T-helper 2 cell treated with Interferon-gamma antibody and Interleukin-4, amounts not matched to agents 5 μg/mL and 100 μg/mL, for 36 hours (primary cell): ENCODE results near the gene PSMB5.

Experiments used
- DNase-seq: peaks from one replicate; pipeline ENCODE4 v3.0.0; 2021; ENCODE audit warnings: low spot score
- H3K27ac Mint-ChIP-seq: one replicate; pipeline ENCODE4 v1.8.0; 2021; ENCODE audit warnings: mild to moderate bottlenecking, mixed read lengths
- H3K27me3 Mint-ChIP-seq: one replicate; pipeline ENCODE4 v1.8.0; 2021; ENCODE audit warnings: low read depth, mixed read lengths
- H3K36me3 Mint-ChIP-seq: one replicate; pipeline ENCODE4 v1.8.0; 2021; ENCODE audit warnings: low read depth, mixed read lengths
- H3K4me1 Mint-ChIP-seq: one replicate; pipeline ENCODE4 v1.8.0; 2021; ENCODE audit warnings: low read depth, mixed read lengths
- H3K4me3 Mint-ChIP-seq: one replicate; pipeline ENCODE4 v1.8.0; 2022; ENCODE audit warnings: mild to moderate bottlenecking, moderate library complexity, mixed read lengths
- H3K9me3 Mint-ChIP-seq: one replicate; pipeline ENCODE4 v1.8.0; 2021; ENCODE audit warnings: mixed read lengths

The PSMB5 gene

DNA sequence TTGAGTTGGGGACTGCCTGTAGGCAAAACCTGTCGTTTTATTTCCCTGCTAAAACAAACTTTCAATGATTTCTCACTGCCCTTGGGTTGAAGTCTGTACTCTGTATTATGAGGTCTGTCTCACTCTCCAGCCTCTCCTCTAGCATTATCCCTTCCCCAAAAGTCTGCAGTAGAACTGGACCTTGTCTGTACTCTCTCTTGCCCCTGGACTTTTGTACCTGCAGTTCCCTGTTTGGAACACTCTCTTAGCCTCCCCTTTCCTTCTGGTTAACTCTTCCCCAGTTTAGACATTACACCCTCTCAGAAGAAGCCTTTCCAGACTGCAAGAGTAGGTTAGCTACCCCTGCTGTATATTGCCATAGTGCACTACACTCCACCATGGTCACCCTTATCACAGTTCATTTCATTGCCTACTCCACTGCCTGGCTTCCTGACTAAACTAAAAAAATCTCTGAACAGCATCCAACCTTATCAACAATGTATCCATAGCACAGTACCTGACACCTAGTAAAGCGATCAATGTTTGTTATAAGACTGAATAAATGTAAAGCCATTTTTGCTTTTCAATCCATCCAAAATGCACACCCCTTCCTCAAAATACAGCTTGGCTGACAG is 48.7 kb downstream of the PSMB5 start:
- H3K4me3 Mint-ChIP-seq, result no peak overlapping the region
- no peak for DNase-seq
- H3K36me3 Mint-ChIP-seq, result no peaks in the 10 kb centered on the region
- H3K9me3 Mint-ChIP-seq, result no peaks in the 10 kb centered on the region
- no peaks in the 10 kb centered on the region for H3K4me1 Mint-ChIP-seq
- no peaks in the 10 kb centered on the region for H3K27me3 Mint-ChIP-seq
- no peak overlapping the region for H3K27ac Mint-ChIP-seq

DNA sequence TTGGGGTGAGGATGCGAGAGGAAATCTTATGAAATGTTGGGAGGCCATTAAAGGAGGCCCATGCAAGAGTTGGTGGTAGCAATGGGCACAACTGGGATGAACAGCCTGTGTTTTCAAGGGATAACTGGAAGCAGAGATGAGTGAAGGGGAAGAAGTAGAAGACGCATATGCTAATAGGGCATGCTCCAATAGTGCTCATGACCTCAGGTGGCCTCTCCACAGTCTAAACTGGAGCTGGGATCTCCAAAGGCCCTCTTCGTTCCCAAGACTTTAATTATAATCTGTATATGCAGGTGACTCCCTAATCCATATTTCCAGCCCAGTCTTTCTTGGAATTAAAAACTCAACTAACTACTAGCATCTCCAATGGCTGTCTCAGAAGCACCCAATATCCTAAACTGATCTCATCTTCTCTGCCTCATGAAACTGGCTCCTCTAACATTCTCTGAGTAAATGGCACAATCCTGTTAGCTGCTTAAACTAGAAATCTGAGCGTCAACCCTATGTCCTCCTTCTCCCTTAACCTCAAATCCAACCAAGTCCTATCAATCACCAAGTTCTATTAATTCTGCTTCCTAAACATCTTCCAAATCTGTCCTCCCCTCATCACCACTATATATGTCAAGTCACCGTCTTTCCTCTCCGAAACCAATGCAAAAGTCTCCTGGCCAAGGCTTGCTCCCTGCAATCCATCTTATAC is 49.6 kb downstream of the PSMB5 start:
- H3K4me3 Mint-ChIP-seq, result no peak overlapping the region
- no peak overlapping the region for H3K27ac Mint-ChIP-seq

DNA sequence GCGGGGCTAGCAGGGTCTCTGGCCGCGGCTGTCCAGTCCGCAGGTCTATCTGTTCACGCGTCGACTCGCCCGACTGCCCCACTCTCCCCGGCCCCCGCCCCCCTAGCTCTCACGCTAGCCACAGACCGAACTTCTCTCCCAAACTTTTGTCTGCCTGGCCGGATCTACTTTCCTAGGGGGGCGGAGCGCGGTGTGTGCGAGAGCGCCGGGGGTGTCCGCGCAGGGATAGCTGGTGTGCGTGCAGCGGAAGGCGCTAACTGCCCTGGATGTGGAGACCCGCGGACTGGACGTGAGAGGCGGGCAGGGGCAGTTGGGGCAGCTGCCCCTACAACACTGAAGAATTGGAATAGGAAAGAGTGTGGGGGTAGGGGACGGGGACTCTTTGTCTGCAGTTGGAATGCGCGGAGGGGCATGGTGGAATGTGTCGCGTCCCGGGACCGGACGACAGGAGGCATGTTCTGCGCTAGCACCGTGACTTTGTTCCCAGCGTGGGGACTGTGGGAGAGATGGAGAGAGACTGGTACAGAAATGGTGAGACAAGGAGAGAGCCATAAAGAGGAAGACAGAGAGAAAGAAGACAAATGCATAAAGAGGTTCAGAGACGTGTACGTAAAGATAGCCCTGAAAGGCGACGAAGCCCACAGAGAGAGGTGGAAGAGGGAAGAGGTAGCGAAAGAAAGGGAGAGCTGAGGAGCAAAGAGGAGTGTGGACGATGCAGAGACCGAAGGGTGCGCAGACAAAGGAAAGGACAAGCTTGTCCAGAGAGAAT is 52.0 kb downstream of the PSMB5 start, which contains the start of gene AJUBA:
AJUBA (minus strand) TSS at position 75 of the 769 bp plus-strand sequence. CDS start 285 bp downstream, outside the sequence.
- DNase-seq, result peak; percentile 78
- H3K27ac Mint-ChIP-seq, result no peak within 1 kb of the TSS
- H3K9me3 Mint-ChIP-seq, result no peaks in the 10 kb centered on the region
- H3K4me1 Mint-ChIP-seq, result peaks cover 5% of the 10 kb centered on the region
- H3K36me3 Mint-ChIP-seq, result no peaks in the 10 kb centered on the region
- peak within 1 kb of the TSS; percentile 44 for H3K4me3 Mint-ChIP-seq
- H3K27me3 Mint-ChIP-seq, result peaks cover 13% of the 10 kb centered on the region

More for the DNA sequence above, 49.6 kb downstream of the PSMB5 start:
- Mint-ChIP-seq H3K27me3 (peaks cover under 1% of the 10 kb centered on the region), H3K36me3 (no peaks in the 10 kb centered on the region), H3K9me3 (no peaks in the 10 kb centered on the region), H3K4me1 (peaks cover under 1% of the 10 kb centered on the region)
- no peak for DNase-seq

DNA sequence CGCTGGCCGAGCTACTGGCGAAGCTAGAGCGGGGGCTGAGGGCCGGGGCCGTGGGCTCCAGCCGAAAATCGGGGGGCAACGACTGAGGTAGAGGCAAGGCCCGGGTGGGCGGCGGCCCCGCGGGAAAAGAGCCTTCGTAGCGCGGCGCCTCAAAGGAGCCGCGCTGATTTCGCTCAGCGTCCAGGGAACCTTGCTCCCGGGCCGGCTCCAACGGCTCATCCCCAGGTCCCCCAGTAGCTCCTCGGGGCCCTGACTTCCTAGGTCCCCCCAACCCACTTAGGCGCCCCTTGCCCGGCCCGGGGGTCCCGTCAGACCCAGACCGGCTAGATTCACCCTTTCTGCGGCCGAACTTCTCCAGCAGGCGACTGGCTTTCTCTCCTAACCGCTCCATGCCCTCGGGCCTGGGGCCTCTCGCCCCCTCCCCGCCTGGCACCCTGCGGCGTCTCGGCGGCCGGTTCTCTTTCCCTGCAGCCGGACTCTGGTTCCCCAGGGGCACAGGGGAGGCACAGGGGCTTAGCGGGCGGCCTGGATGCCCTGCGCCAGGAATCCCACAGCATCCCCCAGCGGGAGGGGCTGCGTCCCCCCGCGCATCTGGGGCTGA is 52.7 kb downstream of the PSMB5 start:
- Mint-ChIP-seq H3K36me3 (no peaks in the 10 kb centered on the region), H3K4me1 (peaks cover 5% of the 10 kb centered on the region), H3K27me3 (peaks cover 19% of the 10 kb centered on the region), H3K4me3 (peak overlapping the region; percentile 44), H3K9me3 (no peaks in the 10 kb centered on the region), H3K27ac (no peak overlapping the region)
- DNase-seq, result no peak

DNA sequence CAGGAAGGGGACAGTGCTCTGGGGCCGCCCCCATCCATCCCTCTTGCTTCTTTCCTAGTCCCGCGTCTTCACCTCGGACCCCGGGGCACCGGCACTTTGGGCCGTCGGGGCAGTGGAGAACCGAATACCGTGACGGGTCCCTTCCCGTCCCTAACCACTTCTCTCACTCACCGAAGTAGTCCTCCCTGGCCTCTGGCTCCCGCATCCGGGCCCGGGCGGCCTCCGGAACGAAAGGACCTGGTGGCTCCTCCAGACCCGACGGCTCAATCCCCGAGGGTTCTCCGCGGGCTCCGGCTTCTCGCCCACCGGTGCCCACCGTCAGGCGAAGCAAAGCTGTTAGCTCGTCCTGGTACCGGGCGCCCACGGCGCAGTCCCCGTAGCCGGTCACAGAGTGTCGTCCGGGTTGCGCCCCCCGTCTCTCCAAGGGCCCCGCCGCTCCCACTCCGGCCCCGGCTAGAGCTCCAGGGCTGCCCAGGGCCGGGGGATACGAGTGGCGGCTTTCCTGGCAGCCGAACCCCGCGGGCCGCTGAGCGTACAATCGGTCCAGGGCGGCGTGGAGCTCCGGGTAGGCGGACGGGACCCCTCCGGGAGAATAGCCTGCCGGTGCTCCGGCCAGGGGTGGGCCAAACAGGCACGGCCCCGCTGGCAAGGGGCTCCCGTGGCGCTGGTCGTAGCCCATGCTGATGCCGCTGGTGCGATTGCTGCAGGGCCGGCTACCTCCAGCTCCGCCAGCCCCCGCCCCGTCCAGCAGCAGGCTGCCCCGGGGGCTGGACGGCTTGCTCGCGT is 53.4 kb downstream of the PSMB5 start:
- no peak for DNase-seq
- H3K27ac Mint-ChIP-seq, result no peak overlapping the region

DNA sequence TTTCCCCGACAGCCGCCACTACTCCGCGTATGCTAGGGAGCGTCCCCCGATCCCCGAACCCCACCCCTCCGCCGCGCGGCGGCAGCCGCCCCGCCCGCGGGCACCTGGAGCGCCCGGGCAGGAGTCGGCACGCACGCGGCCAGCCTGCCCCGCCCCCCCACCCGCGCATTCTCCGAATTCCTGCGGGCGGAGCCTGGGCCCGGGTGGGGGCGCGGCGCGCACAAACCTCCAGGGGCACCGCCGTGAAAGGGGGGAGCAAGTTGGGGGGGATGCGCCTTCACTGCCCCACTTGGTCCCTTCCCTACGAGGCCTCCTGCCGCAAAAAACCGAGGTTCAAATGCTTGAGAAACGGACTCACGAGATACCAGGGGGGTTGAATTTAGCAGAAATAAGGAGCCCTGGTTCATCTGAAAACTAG is 54.0 kb downstream of the PSMB5 start:
- H3K27ac Mint-ChIP-seq, result no peak overlapping the region
- no peaks in the 10 kb centered on the region for H3K9me3 Mint-ChIP-seq
- no peak for DNase-seq

More for the DNA sequence above, 53.4 kb downstream of the PSMB5 start:
- peak overlapping the region; percentile 28 for H3K4me3 Mint-ChIP-seq
- no peaks in the 10 kb centered on the region for H3K36me3 Mint-ChIP-seq
- H3K4me1 Mint-ChIP-seq, result peaks cover 5% of the 10 kb centered on the region
- H3K9me3 Mint-ChIP-seq, result no peaks in the 10 kb centered on the region
- peaks cover 20% of the 10 kb centered on the region for H3K27me3 Mint-ChIP-seq

DNA sequence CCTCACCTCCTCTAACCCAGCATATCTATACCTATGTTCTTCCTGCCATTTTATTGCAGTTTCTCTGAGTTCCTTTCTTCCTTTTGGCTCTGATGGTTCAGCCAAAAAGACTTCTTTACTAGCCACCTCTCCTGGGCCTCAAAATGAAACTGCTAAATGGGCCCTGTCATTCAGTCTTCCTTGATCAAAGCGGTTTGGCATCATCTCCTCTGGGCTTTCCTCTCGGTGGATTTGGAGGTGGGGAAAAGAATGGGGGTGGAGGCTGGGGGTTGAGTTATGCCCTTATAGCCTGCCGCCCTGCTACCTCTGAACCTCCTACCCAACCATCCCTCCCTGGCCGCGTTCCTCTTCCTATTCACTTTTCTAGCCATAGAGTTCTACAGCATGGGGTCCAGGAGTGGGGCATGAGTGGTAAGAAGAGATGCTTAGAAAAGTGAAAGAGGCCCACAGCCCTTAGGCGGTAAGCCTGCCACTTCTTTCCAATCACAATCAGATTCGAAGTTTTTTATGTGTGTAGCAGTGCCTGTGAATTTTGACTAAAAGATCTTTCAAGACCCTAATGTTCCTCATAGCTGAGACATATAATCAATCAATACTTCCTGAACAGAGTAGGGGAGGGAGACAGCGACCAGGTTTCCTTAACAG is 54.8 kb downstream of the PSMB5 start:
- Mint-ChIP-seq H3K4me3 (peak overlapping the region; percentile 40), H3K9me3 (no peaks in the 10 kb centered on the region), H3K27ac (no peak overlapping the region), H3K27me3 (peaks cover 20% of the 10 kb centered on the region), H3K4me1 (peaks cover 5% of the 10 kb centered on the region), H3K36me3 (no peaks in the 10 kb centered on the region)
- no peak for DNase-seq

More for the DNA sequence above, 54.0 kb downstream of the PSMB5 start:
- peaks cover 5% of the 10 kb centered on the region for H3K4me1 Mint-ChIP-seq
- peaks cover 20% of the 10 kb centered on the region for H3K27me3 Mint-ChIP-seq
- H3K36me3 Mint-ChIP-seq, result no peaks in the 10 kb centered on the region
- peak overlapping the region; percentile 40 for H3K4me3 Mint-ChIP-seq

DNA sequence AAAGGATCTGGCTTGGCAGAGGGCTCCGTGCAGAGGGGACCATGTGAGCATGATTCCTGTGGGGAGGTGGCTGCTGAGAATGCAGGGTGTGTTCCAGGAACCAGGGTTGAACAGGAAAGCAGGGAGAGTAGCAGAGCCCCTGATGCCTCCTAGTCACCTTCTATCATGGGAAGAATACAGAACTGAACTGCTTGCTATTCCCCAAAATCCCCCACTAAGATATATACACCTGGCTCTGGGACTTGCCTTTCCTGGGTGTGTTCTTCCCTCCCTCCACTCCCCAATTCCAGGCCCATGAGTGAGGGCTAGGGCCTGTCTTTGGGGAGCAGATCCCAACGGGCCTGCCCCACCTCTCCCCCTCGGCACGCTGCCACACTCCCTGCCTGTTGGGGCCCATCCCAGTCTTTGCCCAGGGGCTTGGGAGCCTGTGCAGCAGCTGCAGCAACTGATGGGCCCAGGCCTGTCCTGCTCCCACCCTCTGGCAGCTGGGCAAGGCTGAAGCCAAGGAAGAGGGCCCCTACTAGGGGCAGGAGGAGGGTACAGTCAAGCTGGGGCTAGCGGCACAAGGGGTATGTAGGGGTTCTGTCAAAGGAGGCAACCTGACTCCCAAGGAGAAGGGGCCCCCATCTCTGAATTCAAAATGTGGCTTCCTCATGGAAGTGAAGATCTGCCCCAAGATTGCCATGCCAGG is 55.6 kb downstream of the PSMB5 start:
- H3K9me3 Mint-ChIP-seq, result no peaks in the 10 kb centered on the region
- no peaks in the 10 kb centered on the region for H3K36me3 Mint-ChIP-seq
- peaks cover 5% of the 10 kb centered on the region for H3K4me1 Mint-ChIP-seq
- DNase-seq, result no peak
- H3K27ac Mint-ChIP-seq, result no peak overlapping the region
- peaks cover 20% of the 10 kb centered on the region for H3K27me3 Mint-ChIP-seq
- no peak overlapping the region for H3K4me3 Mint-ChIP-seq

DNA sequence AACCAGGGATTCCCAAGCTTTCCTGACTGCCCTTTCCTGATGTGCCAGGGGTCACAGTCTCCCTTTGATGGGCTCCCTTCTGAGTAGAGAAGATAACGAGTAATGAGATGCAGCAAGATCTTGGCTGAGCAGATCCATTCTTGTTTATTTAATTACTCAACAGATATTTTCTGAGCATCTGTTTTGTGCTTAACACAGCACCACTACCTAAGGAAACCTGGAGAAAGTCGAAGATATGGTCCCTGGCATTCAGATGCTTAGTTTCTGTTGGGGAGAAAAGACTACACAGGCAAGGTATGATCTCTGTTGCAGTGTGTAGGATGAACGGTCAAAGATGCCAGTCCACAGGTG is 56.2 kb downstream of the PSMB5 start:
- Mint-ChIP-seq H3K4me1 (peaks cover 5% of the 10 kb centered on the region), H3K9me3 (no peaks in the 10 kb centered on the region)
- DNase-seq, result no peak

DNA sequence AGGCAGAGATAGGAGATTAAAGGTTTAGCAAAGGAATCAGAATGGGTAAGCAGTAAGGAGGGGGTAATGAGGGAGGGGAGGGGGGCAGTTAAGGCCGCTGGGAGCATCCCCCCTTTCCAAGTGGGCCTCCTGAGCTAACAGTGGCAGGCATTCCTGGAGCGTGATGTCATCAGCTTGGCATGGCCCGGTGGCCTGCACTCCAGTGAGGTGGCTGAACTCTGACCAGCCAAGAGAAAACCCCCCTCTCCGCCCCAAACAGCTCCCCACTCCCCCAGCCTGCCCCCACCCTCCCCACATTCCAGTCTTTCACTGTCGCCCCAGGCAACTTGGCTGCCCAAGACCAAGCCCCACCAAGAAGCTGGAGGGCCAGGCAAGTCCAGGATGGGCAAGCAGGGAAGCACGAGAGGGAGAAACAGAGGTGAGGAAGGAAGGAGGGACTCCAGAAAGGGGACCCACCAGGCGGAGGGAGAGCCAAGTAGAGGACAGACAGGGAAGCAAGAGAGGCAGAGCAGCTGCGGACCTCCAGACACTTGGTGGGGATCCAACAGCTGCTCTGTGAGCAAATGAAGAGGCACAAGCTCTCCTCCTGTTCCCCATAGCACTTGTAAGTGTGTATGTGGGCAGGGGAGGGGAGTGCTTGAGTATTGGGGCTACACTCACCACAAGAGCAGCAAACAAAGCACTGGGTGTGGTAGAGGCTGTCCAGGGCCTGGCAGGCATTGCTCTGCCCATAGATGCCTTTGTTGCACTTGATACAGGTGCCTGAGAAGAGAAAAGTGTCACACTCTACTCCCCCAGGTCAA is 56.8 kb downstream of the PSMB5 start:
- Mint-ChIP-seq H3K9me3 (no peaks in the 10 kb centered on the region), H3K27me3 (peaks cover 20% of the 10 kb centered on the region), H3K27ac (no peak overlapping the region), H3K36me3 (no peaks in the 10 kb centered on the region), H3K4me3 (no peak overlapping the region), H3K4me1 (peaks cover 5% of the 10 kb centered on the region)
- no peak for DNase-seq

More for the DNA sequence above, 56.2 kb downstream of the PSMB5 start:
- peaks cover 20% of the 10 kb centered on the region for H3K27me3 Mint-ChIP-seq
- no peak overlapping the region for H3K27ac Mint-ChIP-seq
- no peak overlapping the region for H3K4me3 Mint-ChIP-seq
- H3K36me3 Mint-ChIP-seq, result no peaks in the 10 kb centered on the region

DNA sequence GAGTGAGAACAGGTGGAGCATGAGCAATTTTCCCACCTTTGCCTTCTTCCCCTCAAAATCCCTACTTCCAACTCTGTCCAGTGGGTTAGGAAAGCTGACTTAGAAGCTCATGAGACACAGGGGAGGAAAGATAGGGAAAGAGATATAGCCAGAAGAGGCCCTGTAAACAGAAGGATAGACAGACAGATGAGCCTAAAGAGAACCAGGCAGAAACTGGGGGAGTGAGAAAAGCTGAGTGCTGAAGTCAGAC is 57.3 kb downstream of the PSMB5 start:
- Mint-ChIP-seq H3K27ac (no peak overlapping the region), H3K27me3 (peaks cover 20% of the 10 kb centered on the region), H3K4me3 (no peak overlapping the region), H3K36me3 (no peaks in the 10 kb centered on the region), H3K4me1 (peaks cover 5% of the 10 kb centered on the region), H3K9me3 (no peaks in the 10 kb centered on the region)
- no peak for DNase-seq
